HCT116 (cell line): ENCODE measurements around the gene CSH1. TPM values are rescaled to one million over a fixed set of nuclear protein-coding genes. Genes with fewer than 3 reads are reported as not detected.

Experiments
- ATAC-seq: fragments of 200-7000 bp; cut with Tn5 transposase; 2 replicates; pipeline ENCODE4 v1.9.1; 2020; ENCODE audit warnings: mild to moderate bottlenecking, moderate library complexity
- BruUV-seq: library from RNA; stranded (reverse); fragments of 400-500 nt; replicated peaks from 2 replicates; lab custom pipeline; 2021; lab: Mats Ljungman, UMichigan
- CTCF ChIA-PET: fragments of 300-600 bp; sonication (Branson Sonifier 250); formaldehyde crosslinking; loops from one replicate; lab custom pipeline; 2021; ENCODE audit warnings: antibody characterized with exemption; lab: Charles Lee
- POLR2A ChIA-PET: fragments of 300-600, 350-600 bp; sonication (Branson Sonifier 250); formaldehyde crosslinking; loops from one replicate; lab custom pipeline; 2021; ENCODE audit warnings: antibody characterized with exemption; lab: Charles Lee
- RAD21 ChIA-PET, 2 experiments: fragments of 300-600 bp; sonication (Branson Sonifier 250); formaldehyde crosslinking; loops; one replicate each; lab custom pipeline; 2023; ENCODE audit warnings: low total read pairs in 2 of 2; ENCODE audit not compliant: uncharacterized antibody in 2 of 2, unreplicated experiment in 2 of 2, low non-redundant PET in 1 of 2; lab: Charles Lee
- DNase-seq: peaks from one replicate; pipeline ENCODE4 v3.0.0-alpha.2; 2010; ENCODE audit warnings: low read depth, low spot score
- H2AFZ ChIP-seq: fragments of 200-600 bp; shearing (Covaris generic), sonication (generic); 2 replicates; pipeline ENCODE4 v1.6.1; 2017; ENCODE audit warnings: low read depth, mixed run types, mixed read lengths, antibody characterized with exemption, low read length; ENCODE audit not compliant: poor library complexity, severe bottlenecking
- H3K27ac ChIP-seq: 2 replicates; pipeline ENCODE4 v1.5.1; 2012; ENCODE audit warnings: low read depth, low read length
- H3K27me3 ChIP-seq: fragments of 200-600 bp; sonication (generic); 2 replicates; pipeline ENCODE4 v1.6.1; 2016; ENCODE audit warnings: mixed run types, low read length, mixed read lengths; ENCODE audit not compliant: insufficient read depth
- H3K36me3 ChIP-seq, 2 experiments: fragments of 200-500 bp in 1 of 2; fragments of 200-600 bp in 1 of 2; sonication (Bioruptor generic) in 1 of 2; sonication (generic) in 1 of 2; 2 replicates each; pipeline versions ENCODE4 v1.5.1 to v1.6.1; 2014 to 2016; ENCODE audit warnings: low read length in 2 of 2, inconsistent platforms in 1 of 2, mixed read lengths in 1 of 2, mixed run types in 1 of 2; ENCODE audit not compliant: insufficient read depth in 2 of 2, control insufficient read depth in 1 of 2
- H3K4me1 ChIP-seq, 2 experiments: fragments of 200-600 bp in 1 of 2; sonication (generic) in 1 of 2; 2 replicates each; pipeline versions ENCODE4 v1.5.1 to v1.6.1; 2012 to 2017; ENCODE audit warnings: low read length in 2 of 2, inconsistent platforms in 1 of 2, mild to moderate bottlenecking in 1 of 2, mixed read lengths in 1 of 2, mixed run types in 1 of 2, moderate library complexity in 1 of 2; ENCODE audit not compliant: insufficient read depth in 2 of 2, control insufficient read depth in 1 of 2
- H3K4me2 ChIP-seq: fragments of 200-600 bp; sonication (generic); 2 replicates; pipeline ENCODE4 v1.6.1; 2017; ENCODE audit warnings: mixed run types, low read length, mixed read lengths
- H3K4me3 ChIP-seq, 2 experiments: fragments of 200-600 bp in 1 of 2; sonication (generic) in 1 of 2; replicated peaks in 1 of 2; 2 replicates each; pipeline ENCODE4 v1.5.1; 2011 to 2016; ENCODE audit warnings: low read length in 2 of 2, control low read depth in 1 of 2, low read depth in 1 of 2, mild to moderate bottlenecking in 1 of 2, mixed read lengths in 1 of 2, mixed run types in 1 of 2
- H3K79me2 ChIP-seq: fragments of 200-600 bp; sonication (generic); 2 replicates; pipeline ENCODE4 v1.6.1; 2017; ENCODE audit warnings: mild to moderate bottlenecking, mixed run types, low read length, moderate library complexity, mixed read lengths; ENCODE audit not compliant: insufficient read depth
- H3K9ac ChIP-seq: fragments of 200-600 bp; sonication (generic); 2 replicates; pipeline ENCODE4 v1.6.1; 2016; ENCODE audit warnings: low read length, mixed read lengths
- H3K9me2 ChIP-seq: fragments of 200-600 bp; sonication (generic), shearing (Covaris generic); 2 replicates; pipeline ENCODE4 v1.6.1; 2017; ENCODE audit warnings: mixed run types, mild to moderate bottlenecking, moderate library complexity; ENCODE audit not compliant: insufficient read depth
- H3K9me3 ChIP-seq, 2 experiments: fragments of 200-500 bp in 1 of 2; fragments of 200-600 bp in 1 of 2; sonication (Bioruptor generic) in 1 of 2; sonication (generic) in 1 of 2; 2 replicates each; pipeline ENCODE4 v1.6.1; 2014 to 2017; ENCODE audit warnings: low read length in 2 of 2, mixed read lengths in 2 of 2, inconsistent platforms in 1 of 2, low read depth in 1 of 2, mild to moderate bottlenecking in 1 of 2, mixed run types in 1 of 2, moderate library complexity in 1 of 2; ENCODE audit not compliant: control insufficient read depth in 1 of 2, insufficient read depth in 1 of 2
- H4K20me1 ChIP-seq: fragments of 200-600 bp; sonication (generic), shearing (Covaris generic); 2 replicates; pipeline ENCODE4 v1.6.1; 2017; ENCODE audit warnings: mixed run types, mild to moderate bottlenecking, moderate library complexity; ENCODE audit not compliant: insufficient read depth
- ATF3 ChIP-seq: IDR thresholded peaks from 2 replicates; pipeline ENCODE4 v1.6.1; 2012
- CBX3 ChIP-seq: IDR thresholded peaks from 2 replicates; pipeline ENCODE4 v1.6.1; 2012; ENCODE audit warnings: low read depth
- ELF1 ChIP-seq: IDR thresholded peaks from 2 replicates; pipeline ENCODE4 v1.6.1; 2012; ENCODE audit warnings: low read depth, borderline replicate concordance
- EZH2 ChIP-seq: fragments of 200-600 bp; sonication (generic); IDR thresholded peaks from 2 replicates; pipeline ENCODE4 v1.6.1; 2017; ENCODE audit warnings: antibody characterized with exemption, mixed run types
- EZH2phosphoT487 ChIP-seq: fragments of 200-600 bp; IDR thresholded peaks from 2 replicates; pipeline ENCODE4 v1.6.1; 2018; ENCODE audit warnings: antibody characterized with exemption, borderline replicate concordance
- FOSL1 ChIP-seq: IDR thresholded peaks from 2 replicates; pipeline ENCODE4 v1.6.1; 2012; ENCODE audit warnings: low read depth
- REST ChIP-seq: IDR thresholded peaks from 2 replicates; pipeline ENCODE4 v1.6.1; 2012; ENCODE audit warnings: low read depth
- SIN3A ChIP-seq: IDR thresholded peaks from 2 replicates; pipeline ENCODE4 v1.6.1; 2012; ENCODE audit warnings: low read depth
- SRF ChIP-seq: IDR thresholded peaks from 2 replicates; pipeline ENCODE4 v1.6.1; 2012; ENCODE audit warnings: low read depth
- TCF7L2 ChIP-seq: IDR thresholded peaks from 2 replicates; pipeline ENCODE4 v1.7.0; 2011; ENCODE audit warnings: borderline replicate concordance, inconsistent platforms; ENCODE audit not compliant: insufficient read depth, insufficient read length; ENCODE audit errors: extremely low read depth
- ZBTB33 ChIP-seq: IDR thresholded peaks from 2 replicates; pipeline ENCODE4 v1.6.1; 2011; ENCODE audit warnings: mild to moderate bottlenecking, low read length, moderate library complexity; ENCODE audit not compliant: insufficient replicate concordance; ENCODE audit errors: extremely low read depth
- ZFX ChIP-seq: fragments of 450-650 bp; IDR thresholded peaks from 2 replicates; pipeline ENCODE4 v1.6.1; 2017
- intact Hi-C: fragments of 100-400 bp; cut with micrococcal nuclease; formaldehyde crosslinking; loops from 2 replicates; pipeline ENCODE4 v1.10.0; 2022
- total RNA-seq: library from RNA; stranded (reverse); gene quantifications from one replicate; pipeline ENCODE4 v1.2.1, GENCODE V29; 2021; ENCODE audit not compliant: unreplicated experiment

CSH1 gene
- total RNA-seq, 1 experiment from 2014 or later: not detected

- Histone ChIP-seq H3K79me2 (no peaks in the 10 kb centered on the region), H4K20me1 (no peaks in the 10 kb centered on the region), H3K27me3 (no peaks in the 10 kb centered on the region), H3K9me2 (no peaks in the 10 kb centered on the region), H3K27ac (no peak overlapping the region), H3K4me3 (no peak overlapping the region), H2AFZ (no peak overlapping the region), H3K9me3 (no peaks in the 10 kb centered on the region), H3K9ac (no peak overlapping the region), H3K36me3 (no peaks in the 10 kb centered on the region), H3K4me2 (no peak overlapping the region), H3K4me1 (peaks cover 0 to 11% of the 10 kb centered on the region in 2 experiments; a peak in 3 of 4 replicates)
- intact Hi-C loops: no loop called here
- RAD21 ChIA-PET: no interaction called here
- no TSS peak for BruUV-seq
- CTCF ChIA-PET: interaction anchor here (0.7 to 1.7 kb wide), 3 partner anchors 9 to 23 kb away, joined by 4 to 5 read pairs (median 4); no protein-coding TSS in a partner anchor
- DNase-seq (no peak), ATAC-seq (no peak)
- POLR2A ChIA-PET: no interaction called here
- no peak for TF ChIP-seq ATF3
- no peak for TF ChIP-seq REST
- no peak for TF ChIP-seq EZH2
- TF ChIP-seq FOSL1: no peak
- TF ChIP-seq EZH2phosphoT487: no peak
- no peak for TF ChIP-seq SRF
- no peak for TF ChIP-seq TCF7L2
- TF ChIP-seq ZFX: no peak
- no peak for TF ChIP-seq ZBTB33
- TF ChIP-seq CBX3: no peak
- no peak for TF ChIP-seq ELF1
- TF ChIP-seq SIN3A: no peak
- TF ChIP-seq, all 23 proteins: peak for 0
Measured at GRCh38 chr17:63928966-63929695, 32.8 kb upstream of the CSH1 start.
